Fibroblast of villous mesenchyme (primary cell): ENCODE data around the gene PPIF. TPM values are rescaled to one million over a fixed set of nuclear protein-coding genes. Genes with fewer than 3 reads are reported as not detected.

Source experiments
- DNase-seq: peaks from one replicate; pipeline ENCODE4 v3.0.0-alpha.2; 2010; ENCODE audit warnings: low read depth
- H3K4me3 ChIP-seq: 2 replicates; pipeline ENCODE4 v1.5.1; 2011; ENCODE audit warnings: low read depth, mild to moderate bottlenecking, low read length
- CTCF ChIP-seq: IDR thresholded peaks from 2 replicates; pipeline ENCODE4 v1.5.1; 2012; ENCODE audit warnings: low read depth, mild to moderate bottlenecking, low read length; ENCODE audit not compliant: insufficient read depth
- total RNA-seq: library from RNA; depleted of rRNA; stranded (reverse); fragments of >200 nt; gene quantifications from 2 replicates; pipeline ENCODE4 v1.2.3, GENCODE V29; 2012

Gene PPIF
- total RNA-seq, 1 donor: 42.7 TPM

DNA sequence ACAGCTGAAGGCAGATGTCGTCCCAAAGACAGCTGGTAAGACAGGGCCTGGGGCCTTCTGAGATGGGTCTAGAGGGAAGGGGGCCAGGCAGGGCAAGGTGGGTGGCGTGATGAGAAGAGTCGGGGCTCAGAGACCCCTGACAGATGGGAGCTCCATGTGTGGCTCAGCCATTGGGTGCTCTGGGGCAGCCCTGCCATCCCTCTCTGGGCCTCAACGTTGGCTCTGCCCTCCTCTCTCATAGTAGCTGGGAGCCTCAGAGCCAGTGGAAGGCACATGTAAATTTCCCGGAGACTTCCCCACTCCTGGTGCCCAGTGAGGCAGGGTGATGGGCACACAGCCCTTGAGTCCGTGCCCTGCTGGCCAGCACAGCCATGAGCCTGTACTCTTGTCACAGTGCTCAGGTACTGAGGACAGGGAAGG, 1.8 kb downstream of the PPIF start:
- H3K4me3 ChIP-seq: peak overlapping the region; percentile 66
- TF ChIP-seq CTCF: no peak
- DNase-seq: no peak

DNA sequence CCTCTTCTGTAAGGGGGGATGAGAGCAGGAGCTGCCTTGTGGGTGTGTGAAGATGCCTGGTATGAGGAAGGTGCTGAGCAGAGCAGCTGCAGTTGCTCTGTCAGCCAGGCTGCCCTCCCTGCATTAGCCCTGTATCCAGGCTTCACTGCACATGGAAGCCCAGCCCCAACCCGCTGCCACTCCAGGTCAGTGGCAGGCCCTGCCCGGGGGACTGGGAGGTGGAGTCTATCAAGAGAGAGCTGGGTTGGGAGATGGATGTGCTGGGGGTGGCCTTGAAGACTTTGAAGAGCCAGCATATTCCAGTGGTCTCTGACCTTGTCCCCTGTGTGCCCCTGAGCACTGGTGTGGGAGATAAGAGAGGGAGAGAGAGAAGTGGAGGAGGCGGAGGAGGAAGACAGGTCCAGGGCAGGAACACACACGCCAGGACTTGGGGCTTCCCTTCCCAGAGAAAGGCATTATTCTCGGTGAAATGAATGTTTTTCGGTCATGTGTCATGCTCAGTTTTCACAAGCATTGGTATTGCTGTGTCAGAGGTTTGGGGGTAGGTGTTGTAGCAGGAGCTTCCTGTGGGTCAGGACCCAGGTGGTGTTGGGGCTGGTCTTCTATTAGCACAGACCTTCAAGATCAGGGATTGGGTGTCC, 2.6 kb downstream of the PPIF start:
- TF ChIP-seq CTCF: no peak
- H3K4me3 ChIP-seq: no peak overlapping the region
- no peak for DNase-seq

DNA sequence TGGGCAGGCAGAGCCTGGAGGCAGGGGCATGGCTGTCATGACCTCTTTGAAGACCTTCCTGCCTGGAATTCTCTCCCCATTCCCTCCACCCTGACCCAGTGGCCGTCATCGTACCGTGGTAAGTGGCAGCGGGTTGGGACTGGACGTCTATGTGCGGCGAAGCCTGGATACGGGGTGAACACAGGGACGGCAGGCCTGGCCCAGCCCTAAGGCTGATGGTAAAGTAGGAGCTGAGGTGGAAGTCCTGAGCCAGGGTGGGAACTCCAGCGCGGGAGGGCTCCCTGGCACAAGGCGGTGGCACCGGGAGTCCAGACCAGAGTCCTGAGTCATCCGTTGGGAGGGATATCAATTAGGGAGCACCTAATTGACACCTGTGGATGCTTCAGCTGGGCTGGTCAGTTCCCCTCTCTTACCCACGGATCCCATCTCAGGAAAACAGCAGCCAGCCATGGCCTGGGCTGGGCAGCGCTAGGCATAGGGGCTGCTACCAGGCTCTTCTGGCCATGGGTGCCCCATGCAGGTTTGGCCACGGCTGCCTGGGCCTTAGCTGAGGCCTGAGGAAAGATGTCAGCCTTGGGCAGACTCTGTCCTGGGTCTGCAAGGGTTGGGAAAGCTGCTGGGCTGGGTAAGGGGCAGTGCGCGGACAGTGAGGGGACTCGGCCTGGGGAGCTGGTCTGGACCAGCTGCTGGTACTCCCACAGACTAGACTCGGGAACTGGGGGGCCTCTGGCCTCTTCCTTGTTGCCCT, 3.3 kb downstream of the PPIF start:
- TF ChIP-seq CTCF: no peak
- H3K4me3 ChIP-seq: no peak overlapping the region
- DNase-seq: no peak

- no peak for TF ChIP-seq CTCF
- no peak overlapping the region for H3K4me3 ChIP-seq
Observed at GRCh38 chr10:79351332-79351731, 4.1 kb downstream of the PPIF start.

DNA sequence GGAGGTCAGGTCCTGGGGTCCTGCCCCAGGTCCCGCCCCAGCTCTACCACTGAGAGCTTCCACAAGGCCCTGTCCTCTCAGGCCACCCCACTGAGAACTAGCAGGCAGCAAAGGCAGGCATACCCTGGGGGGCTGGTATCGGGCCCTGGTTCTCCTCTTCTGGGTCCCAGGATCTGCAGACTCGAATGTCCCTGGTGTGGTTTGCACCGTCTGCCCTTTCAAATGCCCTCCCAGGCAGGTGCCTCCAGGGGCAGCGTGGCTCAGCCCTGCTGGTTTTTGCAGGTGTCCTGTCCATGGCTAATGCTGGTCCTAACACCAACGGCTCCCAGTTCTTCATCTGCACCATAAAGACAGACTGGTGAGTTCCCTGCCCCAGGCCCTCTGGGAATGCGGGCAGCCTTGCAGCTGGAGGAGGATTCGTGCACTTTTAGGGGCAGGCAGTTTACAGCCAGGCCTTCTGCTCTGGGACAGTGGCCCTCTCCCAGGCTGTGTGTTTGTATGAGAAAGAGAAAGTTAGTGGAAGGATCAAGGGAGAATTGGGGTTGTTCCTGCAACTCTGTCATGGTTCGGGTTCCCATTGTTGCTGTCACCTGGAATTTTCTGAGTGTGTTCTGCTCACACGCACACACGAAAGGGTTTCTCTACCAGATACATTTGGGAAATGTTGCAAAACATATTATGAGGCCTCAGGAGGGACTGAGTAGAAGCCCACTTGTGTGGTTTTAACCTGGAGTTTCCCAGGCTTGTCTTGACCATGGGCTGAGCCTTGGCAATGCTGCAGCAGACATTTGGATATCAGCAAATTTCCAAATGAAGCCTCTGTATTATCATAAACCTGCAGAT, 5.0 kb downstream of the PPIF start:
- TF ChIP-seq CTCF: no peak
- H3K4me3 ChIP-seq: no peak overlapping the region
- no peak for DNase-seq

More at GRCh38 chr10:79351332-79351731, 4.1 kb downstream of the PPIF start:
- no peak for DNase-seq

- no peak for TF ChIP-seq CTCF
- H3K4me3 ChIP-seq: no peak overlapping the region
- no peak for DNase-seq
Observed at GRCh38 chr10:79353000-79353406, 5.7 kb downstream of the PPIF start.
